Spleen (tissue), 13 donors: ENCODE data around the gene IL25. TPM values are rescaled to one million over a fixed set of nuclear protein-coding genes. Genes with fewer than 3 reads are reported as not detected.
"Not testable (repeated sequence)": the region's sequence is repeated elsewhere in the genome, so short reads cannot be mapped to it uniquely, and the experiment has no call there.

ENCODE experiments used
- DNase-seq: peaks from one replicate; pipeline ENCODE4 v3.0.0-alpha.2; 2020
- H3K27ac ChIP-seq, 8 donors: fragments of 200-600 bp; sonication (generic) in 7 of 8; 1 replicate in 4 of 8; 2 replicates in 4 of 8; pipeline versions ENCODE4 v1.5.0 to v1.8.0; 2016 to 2021; ENCODE audit warnings: inconsistent platforms in 4 of 8, mild to moderate bottlenecking in 4 of 8, moderate library complexity in 1 of 8
- H3K27me3 ChIP-seq, 7 donors: fragments of 200-600 bp; sonication (generic) in 6 of 7; replicated peaks in 1 of 7; 1 replicate in 4 of 7; 2 replicates in 3 of 7; pipeline versions ENCODE4 v1.5.0 to v1.8.0; 2016 to 2021; ENCODE audit warnings: inconsistent platforms in 3 of 7, mild to moderate bottlenecking in 1 of 7
- H3K36me3 ChIP-seq, 6 donors: fragments of 200-600 bp; sonication (generic) in 5 of 6; 1 replicate in 4 of 6; 2 replicates in 2 of 6; pipeline versions ENCODE4 v1.5.0 to v1.8.0; 2016 to 2021; ENCODE audit warnings: inconsistent platforms in 2 of 6
- H3K4me1 ChIP-seq, 6 donors: fragments of 200-600 bp; sonication (generic) in 5 of 6; 1 replicate in 3 of 6; 2 replicates in 3 of 6; pipeline versions ENCODE4 v1.5.0 to v1.8.0; 2016 to 2021; ENCODE audit warnings: inconsistent platforms in 3 of 6
- H3K4me3 ChIP-seq, 8 donors: fragments of 200-600 bp; sonication (generic) in 7 of 8; 1 replicate in 4 of 8; 2 replicates in 4 of 8; pipeline versions ENCODE4 v1.5.0 to v1.8.0; 2016 to 2021; ENCODE audit warnings: inconsistent platforms in 4 of 8, mild to moderate bottlenecking in 4 of 8, moderate library complexity in 2 of 8
- H3K9me3 ChIP-seq, 8 donors: fragments of 200-600 bp; sonication (generic) in 7 of 8; 1 replicate in 4 of 8; 2 replicates in 4 of 8; pipeline versions ENCODE4 v1.5.0 to v1.8.0; 2016 to 2021; ENCODE audit warnings: inconsistent platforms in 4 of 8
- CTCF ChIP-seq, 11 experiments: fragments of 200-600 bp in 7 of 11; fragments of 450-650 bp in 4 of 11; sonication (generic) in 4 of 11; IDR thresholded peaks in 8 of 11; conservative IDR thresholded peaks in 3 of 11; 1 replicate in 7 of 11; 2 replicates in 4 of 11; pipeline versions ENCODE4 v1.4.0 to v1.8.0; 2016 to 2021; ENCODE audit warnings: antibody characterized with exemption in 11 of 11, inconsistent platforms in 4 of 11, mild to moderate bottlenecking in 1 of 11
- POLR2A ChIP-seq, 3 donors: fragments of 450-650 bp; IDR thresholded peaks; one replicate each; pipeline ENCODE4 v1.5.1; 2017; ENCODE audit warnings: antibody characterized with exemption in 3 of 3, mild to moderate bottlenecking in 1 of 3
- POLR2AphosphoS5 ChIP-seq, 3 donors: sonication (generic); formaldehyde crosslinking; IDR thresholded peaks; one replicate each; pipeline ENCODE4 v1.5.1; 2017; ENCODE audit warnings: antibody characterized with exemption in 3 of 3
- WGBS, 5 donors: extraction: QIAGEN DNeasy Blood & Tissue Kit in 3 of 5; methylation state at CpG; one replicate each; pipeline versions ENCODE4 v1.1.5 to v1.1.7; 2013 to 2018; 5-methylcytosine and 5-hydroxymethylcytosine counted together
- intact Hi-C: fragments of 100-400 bp; cut with DNase I; formaldehyde crosslinking; loops from one replicate; pipeline ENCODE4 v1.15.0; 2023; ENCODE audit warnings: low total_unique reads
- long read RNA-seq, 2 donors: transcript quantifications; one replicate each; lab custom pipeline, GENCODE V29; 2026
- polyA plus RNA-seq, 3 donors: library from polyadenylated mRNA; stranded (reverse); fragments of 200-250 nt; gene quantifications; one replicate each; pipeline ENCODE4 v1.2.1, GENCODE V29; 2013
- total RNA-seq, 7 donors: library from RNA; depleted of rRNA in 3 of 7; stranded (reverse); fragments of >200 nt in 3 of 7; fragmentation: NEBNext Ultra II Directional in 4 of 7; extraction: Animal tissue kit (Norgen Biotek cat#: 25700) in 4 of 7; gene quantifications; one replicate each; pipeline versions ENCODE4 v1.1.0 to v1.2.1, GENCODE V29; 2016 to 2021
- donor health status: healthy with polysubstance abuse.
- donor health status: DM: no; HTN: no; CAD: no; lungs with moderate emphysema.
- donor health status: DM: no; HTN: no; CAD: no.
- donor health status: Bipolar disorder and iron deficiency.
- donor health status: healthy.
- donor health status: DM: no; HTN: no; CAD: no.
- donor health status: DM: yes; HTN: yes; CAD: no.

IL25 gene
- total RNA-seq (not detected), polyA plus RNA-seq (not detected)
- long read RNA-seq, donor 1: 0 reads
- long read RNA-seq, donor 2: 0 reads

GRCh38 chr14:23372509-23372908 is at the start of gene IL25:
Gene IL25 (plus strand): TSS chr14:23372809.
- H3K4me1 ChIP-seq: peaks cover 0 to 11% (median 0%) of the 10 kb centered on the region in 6 donors
- TF ChIP-seq POLR2A (IDR thresholded peaks at IDR 0.05) (no peak), POLR2AphosphoS5 (IDR thresholded peaks at IDR 0.05) (no peak), CTCF (IDR thresholded peaks at IDR 0.05 in 8 of 11, conservative IDR thresholded peaks at IDR 0.05 in 3 of 11) (no peak)
- no peak within 1 kb of the TSS for H3K4me3 ChIP-seq
- H3K36me3 ChIP-seq: no peaks in the 10 kb centered on the region
- intact Hi-C loops: no loop called here
- WGBS, 5 donors: 53 to 75% (median 70%) methylated on average over 2 of the region's 2 CpGs
- H3K27me3 ChIP-seq: peaks cover 0 to 23% (median 0%) of the 10 kb centered on the region in 7 donors
- H3K9me3 ChIP-seq: no peaks in the 10 kb centered on the region
- H3K27ac ChIP-seq: no peak within 1 kb of the TSS
- no peak for DNase-seq

DNA sequence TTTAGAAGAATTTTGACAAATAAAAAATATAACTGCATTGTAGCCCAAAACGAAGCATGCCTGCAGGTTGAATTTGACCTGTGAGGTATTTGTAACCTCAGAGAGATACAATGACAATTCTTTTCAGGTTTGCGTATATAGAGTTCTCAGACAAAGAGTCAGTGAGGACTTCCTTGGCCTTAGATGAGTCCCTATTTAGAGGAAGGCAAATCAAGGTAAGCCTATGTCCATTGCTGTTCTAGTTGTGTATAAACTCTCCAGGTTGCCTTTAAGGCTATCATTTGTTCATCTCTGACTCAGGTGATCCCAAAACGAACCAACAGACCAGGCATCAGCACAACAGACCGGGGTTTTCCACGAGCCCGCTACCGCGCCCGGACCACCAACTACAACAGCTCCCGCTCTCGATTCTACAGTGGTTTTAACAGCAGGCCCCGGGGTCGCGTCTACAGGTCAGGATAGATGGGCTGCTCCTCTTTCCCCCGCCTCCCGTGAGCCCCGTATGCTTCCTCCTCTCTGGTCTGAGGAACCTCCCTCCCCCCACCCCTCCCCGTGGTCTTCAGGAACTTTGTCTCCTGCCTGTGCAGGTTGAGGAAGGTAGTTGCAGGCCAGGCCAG is 48.7 kb upstream of the IL25 start:
- Histone ChIP-seq H3K9me3 (no peaks in the 10 kb centered on the region), H3K27me3 (no peaks in the 10 kb centered on the region), H3K4me1 (peaks cover 15 to 45% (median 31%) of the 10 kb centered on the region in 6 donors), H3K36me3 (peaks cover 8 to 43% (median 28%) of the 10 kb centered on the region in 6 donors), H3K27ac (no peak overlapping the region), H3K4me3 (no peak overlapping the region)
- no peak for TF ChIP-seq CTCF (IDR thresholded peaks at IDR 0.05 in 8 of 11, conservative IDR thresholded peaks at IDR 0.05 in 3 of 11)
- no peak for TF ChIP-seq POLR2AphosphoS5 (IDR thresholded peaks at IDR 0.05)
- no peak for TF ChIP-seq POLR2A (IDR thresholded peaks at IDR 0.05)
- intact Hi-C loops: loop anchor here (10.0 kb wide), 2 partner anchors 141 to 241 kb away; partner anchors contain the start of genes AP1G2 and NGDN
- 84 to 89% (median 87%) methylated on average over 18 of the region's 18 CpGs for WGBS, 5 donors
- DNase-seq: no peak

- peaks cover 8 to 43% (median 28%) of the 10 kb centered on the region in 6 donors for H3K36me3 ChIP-seq
- no peak overlapping the region for H3K4me3 ChIP-seq
- TF ChIP-seq POLR2AphosphoS5 (IDR thresholded peaks at IDR 0.05): no peak
- no peak for TF ChIP-seq POLR2A (IDR thresholded peaks at IDR 0.05)
- TF ChIP-seq CTCF (IDR thresholded peaks at IDR 0.05 in 8 of 11, conservative IDR thresholded peaks at IDR 0.05 in 3 of 11): no peak
- WGBS, 5 donors: 82 to 94% (median 86%) methylated on average over 2 of the region's 2 CpGs
- DNase-seq: no peak
- H3K9me3 ChIP-seq: no peaks in the 10 kb centered on the region
- peaks cover 15 to 45% (median 31%) of the 10 kb centered on the region in 6 donors for H3K4me1 ChIP-seq
- intact Hi-C loops: loop anchor here (10.0 kb wide), 2 partner anchors 140 to 240 kb away; partner anchors contain the start of genes AP1G2 and NGDN
- H3K27me3 ChIP-seq: no peaks in the 10 kb centered on the region
- no peak overlapping the region for H3K27ac ChIP-seq
Measured at GRCh38 chr14:23324455-23324846, 48.2 kb upstream of the IL25 start.

GRCh38 chr14:23324993-23325392 is 47.6 kb upstream of the IL25 start:
- peaks cover 8 to 43% (median 28%) of the 10 kb centered on the region in 6 donors for H3K36me3 ChIP-seq
- 84 to 94% (median 90%) methylated on average over 7 of the region's 7 CpGs for WGBS, 5 donors

DNA sequence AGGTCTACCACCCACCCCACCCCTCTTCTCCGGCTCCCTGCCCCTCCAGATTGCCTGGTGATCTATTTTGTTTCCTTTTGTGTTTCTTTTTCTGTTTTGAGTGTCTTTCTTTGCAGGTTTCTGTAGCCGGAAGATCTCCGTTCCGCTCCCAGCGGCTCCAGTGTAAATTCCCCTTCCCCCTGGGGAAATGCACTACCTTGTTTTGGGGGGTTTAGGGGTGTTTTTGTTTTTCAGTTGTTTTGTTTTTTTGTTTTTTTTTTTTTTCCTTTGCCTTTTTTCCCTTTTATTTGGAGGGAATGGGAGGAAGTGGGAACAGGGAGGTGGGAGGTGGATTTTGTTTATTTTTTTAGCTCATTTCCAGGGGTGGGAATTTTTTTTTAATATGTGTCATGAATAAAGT is 46.9 kb upstream of the IL25 start:
- intact Hi-C loops: loop anchor here (5.0 to 10.0 kb wide), 3 partner anchors 52 to 239 kb away; partner anchors contain the start of genes AP1G2, CMTM5 and NGDN

More at GRCh38 chr14:23324993-23325392, 47.6 kb upstream of the IL25 start:
- peaks cover 15 to 43% (median 30%) of the 10 kb centered on the region in 6 donors for H3K4me1 ChIP-seq
- intact Hi-C loops: loop anchor here (5.0 to 10.0 kb wide), 3 partner anchors 52 to 240 kb away; partner anchors contain the start of genes AP1G2, CMTM5 and NGDN
- H3K27me3 ChIP-seq: no peaks in the 10 kb centered on the region
- no peak overlapping the region for H3K4me3 ChIP-seq
- no peaks in the 10 kb centered on the region for H3K9me3 ChIP-seq
- TF ChIP-seq POLR2A (IDR thresholded peaks at IDR 0.05) (no peak), CTCF (IDR thresholded peaks at IDR 0.05 in 8 of 11, conservative IDR thresholded peaks at IDR 0.05 in 3 of 11) (no peak)
- no peak overlapping the region for H3K27ac ChIP-seq
- no peak for DNase-seq

More for the DNA sequence above, 46.9 kb upstream of the IL25 start:
- H3K27me3 ChIP-seq, DNase-seq, H3K4me3 ChIP-seq, H3K27ac ChIP-seq, H3K9me3 ChIP-seq: not testable (repeated sequence)
- 89 to 97% (median 93%) methylated on average over 5 of the region's 5 CpGs for WGBS, 5 donors
- Histone ChIP-seq H3K4me1 (peaks cover 15 to 37% (median 25%) of the 10 kb centered on the region in 6 donors), H3K36me3 (peaks cover 8 to 43% (median 28%) of the 10 kb centered on the region in 6 donors)
